Hepatocyte (in vitro differentiated cells): ENCODE results near the gene EPHA4. TPM values are rescaled to one million over a fixed set of nuclear protein-coding genes. Genes with fewer than 3 reads are reported as not detected.

ENCODE experiments used
- DNase-seq: peaks from one replicate; pipeline ENCODE4 v3.0.0-alpha.2; 2016; ENCODE audit warnings: low spot score
- H2AFZ ChIP-seq: fragments of 200-600 bp; sonication (generic); 2 replicates; pipeline ENCODE4 v1.6.0; 2016; ENCODE audit warnings: antibody characterized with exemption, mild to moderate bottlenecking
- H3K27ac ChIP-seq: fragments of 200-600 bp; sonication (generic); 2 replicates; pipeline ENCODE4 v1.5.1; 2016; ENCODE audit warnings: mild to moderate bottlenecking
- H3K27me3 ChIP-seq: fragments of 200-600 bp; sonication (generic); 2 replicates; pipeline ENCODE4 v1.6.1; 2016
- H3K36me3 ChIP-seq: fragments of 200-600 bp; sonication (generic); replicated peaks from 2 replicates; pipeline ENCODE4 v1.5.1; 2016; ENCODE audit warnings: low read depth; ENCODE audit not compliant: insufficient read depth
- H3K4me1 ChIP-seq: fragments of 200-600 bp; sonication (generic); 2 replicates; pipeline ENCODE4 v1.5.1; 2016; ENCODE audit warnings: mild to moderate bottlenecking, moderate library complexity; ENCODE audit not compliant: insufficient read depth
- H3K4me2 ChIP-seq: fragments of 200-600 bp; sonication (generic); 2 replicates; pipeline ENCODE4 v1.6.0; 2016
- H3K4me3 ChIP-seq: fragments of 200-600 bp; sonication (generic); 2 replicates; pipeline ENCODE4 v1.5.1; 2016; ENCODE audit warnings: mild to moderate bottlenecking
- H3K79me2 ChIP-seq: fragments of 200-600 bp; sonication (generic); 2 replicates; pipeline ENCODE4 v1.6.0; 2017; ENCODE audit warnings: mild to moderate bottlenecking
- H3K9me2 ChIP-seq: fragments of 200-600 bp; sonication (generic); replicated peaks from 2 replicates; pipeline ENCODE4 v1.6.0; 2017; ENCODE audit warnings: mild to moderate bottlenecking; ENCODE audit not compliant: insufficient read depth
- H3K9me3 ChIP-seq: fragments of 200-600 bp; sonication (generic); 2 replicates; pipeline ENCODE4 v1.5.1; 2016; ENCODE audit warnings: low read depth, mild to moderate bottlenecking
- H4K20me1 ChIP-seq: fragments of 200-600 bp; sonication (generic); 2 replicates; pipeline ENCODE4 v1.6.0; 2016; ENCODE audit warnings: mild to moderate bottlenecking; ENCODE audit not compliant: insufficient read depth, poor library complexity, severe bottlenecking
- CTCF ChIP-seq: fragments of 200-600 bp; sonication (generic); IDR thresholded peaks from 2 replicates; pipeline ENCODE4 v1.5.1; 2016; ENCODE audit warnings: antibody characterized with exemption, mild to moderate bottlenecking; ENCODE audit not compliant: poor library complexity
- EZH2 ChIP-seq: fragments of 200-600 bp; sonication (generic); IDR thresholded peaks from 2 replicates; pipeline ENCODE4 v1.6.1; 2016; ENCODE audit warnings: antibody characterized with exemption, mild to moderate bottlenecking, borderline replicate concordance
- EZH2phosphoT487 ChIP-seq: fragments of 200-600 bp; sonication (generic); IDR thresholded peaks from one replicate; pipeline ENCODE4 v1.6.1; 2018; ENCODE audit warnings: antibody characterized with exemption, mild to moderate bottlenecking, low read depth, moderate library complexity; ENCODE audit not compliant: unreplicated experiment, severe bottlenecking
- WGBS: methylation state at CpG from one replicate; pipeline ENCODE4 v1.1.6; 2016; ENCODE audit warnings: low lambda C conversion rate; ENCODE audit errors: missing lambda C conversion rate; 5-methylcytosine and 5-hydroxymethylcytosine counted together
- polyA plus RNA-seq: library from polyadenylated mRNA; unstranded; fragments of >200 nt; fragmentation: Nextera tagmentation; extraction: Ambion mirVana; gene quantifications from 2 replicates; pipeline ENCODE4 v1.2.1, GENCODE V29; 2016
- total RNA-seq: library from RNA; depleted of rRNA; stranded (reverse); fragments of >200 nt; gene quantifications from 2 replicates; pipeline ENCODE4 v1.2.3, GENCODE V29; 2014

EPHA4 gene
- total and polyA plus RNA-seq, 2 experiments from 2014 or later, result 7.8 to 36.8 TPM

DNA sequence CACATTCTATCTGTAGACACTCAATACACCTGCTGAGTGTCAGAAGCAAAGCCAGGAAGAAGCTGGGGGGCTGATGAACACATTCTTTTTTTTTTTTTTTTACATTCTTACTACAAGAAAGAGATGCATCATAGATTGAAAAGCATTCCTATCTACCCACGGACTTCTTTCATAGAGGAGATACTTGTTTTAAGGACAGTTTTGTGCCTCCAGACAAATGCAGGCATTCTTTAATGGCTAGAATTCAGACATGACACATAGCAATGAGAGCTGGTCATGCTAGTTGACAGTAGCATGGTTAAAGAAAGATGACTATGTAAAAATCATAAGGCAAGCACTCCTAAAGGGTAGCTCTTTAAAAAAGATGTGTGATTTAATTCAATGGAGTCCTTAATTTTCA, 110.2 kb downstream of the EPHA4 start:
- no peaks in the 10 kb centered on the region for H3K79me2 ChIP-seq
- no peaks in the 10 kb centered on the region for H3K27me3 ChIP-seq
- no peak overlapping the region for H3K4me2 ChIP-seq
- H3K9me3 ChIP-seq, result no peaks in the 10 kb centered on the region
- 68% methylated on average over 1 of the region's 1 CpG for WGBS
- H4K20me1 ChIP-seq, result no peaks in the 10 kb centered on the region
- no peak for DNase-seq
- no peaks in the 10 kb centered on the region for H3K36me3 ChIP-seq
- H3K4me3 ChIP-seq, result no peak overlapping the region
- H3K27ac ChIP-seq, result no peak overlapping the region
- H3K9me2 ChIP-seq, result no peaks in the 10 kb centered on the region
- peaks cover 10% of the 10 kb centered on the region for H3K4me1 ChIP-seq
- no peak for TF ChIP-seq EZH2phosphoT487
- no peak for TF ChIP-seq CTCF
- no peak for TF ChIP-seq EZH2
- no peak overlapping the region for H2AFZ ChIP-seq

DNA sequence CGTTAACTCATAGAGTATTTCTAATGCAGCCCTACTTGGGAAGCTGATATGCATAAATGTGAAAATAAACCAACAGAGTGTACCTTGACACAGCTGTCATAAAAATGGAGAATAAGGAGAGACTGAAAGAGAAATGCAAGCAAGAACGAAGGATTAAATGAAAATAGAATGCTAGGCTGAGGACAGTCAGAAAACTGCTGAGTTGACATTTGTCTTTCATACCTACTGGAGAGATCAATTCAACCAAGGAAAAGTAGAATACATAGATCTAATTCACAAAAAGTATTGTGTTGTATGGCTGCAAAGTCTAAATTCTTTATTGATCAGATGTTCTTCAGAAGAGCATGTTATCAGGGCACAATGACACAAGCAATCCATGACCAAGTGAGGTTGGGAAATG, 112.0 kb downstream of the EPHA4 start:
- Histone ChIP-seq H3K4me1 (peaks cover 10% of the 10 kb centered on the region), H3K4me3 (no peak overlapping the region), H3K27me3 (no peaks in the 10 kb centered on the region), H2AFZ (no peak overlapping the region), H3K9me3 (no peaks in the 10 kb centered on the region), H4K20me1 (no peaks in the 10 kb centered on the region), H3K27ac (no peak overlapping the region), H3K4me2 (no peak overlapping the region), H3K36me3 (no peaks in the 10 kb centered on the region), H3K79me2 (no peaks in the 10 kb centered on the region), H3K9me2 (no peaks in the 10 kb centered on the region)
- TF ChIP-seq EZH2, result no peak
- DNase-seq, result no peak
- 94% methylated on average over 2 of the region's 2 CpGs for WGBS

DNA sequence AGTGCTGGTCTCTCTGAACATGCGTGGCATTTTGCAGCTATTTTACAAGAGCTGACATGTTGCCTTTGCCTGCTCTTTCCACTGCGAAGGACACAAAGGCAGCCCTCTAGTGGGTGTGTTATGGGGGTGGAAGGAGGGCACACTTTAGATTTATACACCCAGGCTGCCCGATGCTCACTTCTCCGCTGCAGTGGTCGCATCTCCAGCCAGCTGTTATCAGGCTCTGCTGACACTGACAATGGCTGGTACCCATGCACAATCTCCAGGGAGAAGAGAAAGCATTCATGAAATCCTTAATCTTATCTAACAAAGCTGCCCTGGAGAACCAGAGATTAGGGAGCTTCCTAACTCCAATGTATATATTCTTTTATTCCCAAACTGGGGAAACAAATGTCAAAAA, 113.5 kb downstream of the EPHA4 start:
- Histone ChIP-seq H3K79me2 (no peaks in the 10 kb centered on the region), H3K27ac (no peak overlapping the region), H2AFZ (no peak overlapping the region), H3K4me2 (no peak overlapping the region), H3K9me3 (no peaks in the 10 kb centered on the region), H3K4me1 (peaks cover 10% of the 10 kb centered on the region), H3K27me3 (no peaks in the 10 kb centered on the region), H3K9me2 (no peaks in the 10 kb centered on the region), H4K20me1 (no peaks in the 10 kb centered on the region), H3K4me3 (no peak overlapping the region), H3K36me3 (no peaks in the 10 kb centered on the region)
- TF ChIP-seq EZH2, result no peak
- TF ChIP-seq EZH2phosphoT487, result no peak
- TF ChIP-seq CTCF, result no peak
- DNase-seq, result no peak
- 62% methylated on average over 5 of the region's 5 CpGs for WGBS

DNA sequence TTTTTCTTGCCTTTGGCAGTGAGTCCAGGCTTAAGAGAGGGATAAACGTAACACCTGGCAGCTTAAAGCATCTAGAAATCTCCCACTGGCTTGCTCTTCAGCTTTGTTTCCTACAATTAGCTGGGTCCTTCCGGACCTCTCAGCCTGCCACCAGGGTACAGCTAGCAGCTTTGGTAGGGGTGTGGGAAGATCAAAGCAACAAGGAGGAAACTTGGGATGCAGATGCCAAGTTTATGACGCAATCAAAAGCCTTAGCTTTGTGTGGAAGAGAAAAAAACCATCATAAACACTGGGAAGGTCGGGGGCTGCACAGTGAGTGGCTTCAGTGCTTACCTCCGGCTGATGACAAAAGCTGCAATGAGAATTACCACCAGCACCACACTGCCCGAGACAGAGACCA, 116.9 kb downstream of the EPHA4 start:
- Histone ChIP-seq H3K4me2 (no peak overlapping the region), H3K9me2 (no peaks in the 10 kb centered on the region), H3K36me3 (no peaks in the 10 kb centered on the region), H4K20me1 (no peaks in the 10 kb centered on the region), H3K27ac (no peak overlapping the region), H2AFZ (no peak overlapping the region), H3K9me3 (no peaks in the 10 kb centered on the region), H3K4me1 (peaks cover 10% of the 10 kb centered on the region), H3K79me2 (no peaks in the 10 kb centered on the region), H3K4me3 (no peak overlapping the region), H3K27me3 (no peaks in the 10 kb centered on the region)
- DNase-seq, result no peak
- WGBS, result 68% methylated on average over 6 of the region's 6 CpGs
- no peak for TF ChIP-seq CTCF
- no peak for TF ChIP-seq EZH2
- no peak for TF ChIP-seq EZH2phosphoT487
